SIG-M5 treated with dmso at 0.1 percent for 504 hours (cell line): ENCODE results near the gene SHISAL1.
"Not testable (repeated sequence)": the region's sequence is repeated elsewhere in the genome, so short reads cannot be mapped to it uniquely, and the experiment has no call there.

Source experiments
- DNase-seq: peaks from one replicate; lab custom pipeline; 2025; ENCODE audit not compliant: unreplicated experiment; lab: John Stamatoyannopoulos, UW

SHISAL1 gene

DNA sequence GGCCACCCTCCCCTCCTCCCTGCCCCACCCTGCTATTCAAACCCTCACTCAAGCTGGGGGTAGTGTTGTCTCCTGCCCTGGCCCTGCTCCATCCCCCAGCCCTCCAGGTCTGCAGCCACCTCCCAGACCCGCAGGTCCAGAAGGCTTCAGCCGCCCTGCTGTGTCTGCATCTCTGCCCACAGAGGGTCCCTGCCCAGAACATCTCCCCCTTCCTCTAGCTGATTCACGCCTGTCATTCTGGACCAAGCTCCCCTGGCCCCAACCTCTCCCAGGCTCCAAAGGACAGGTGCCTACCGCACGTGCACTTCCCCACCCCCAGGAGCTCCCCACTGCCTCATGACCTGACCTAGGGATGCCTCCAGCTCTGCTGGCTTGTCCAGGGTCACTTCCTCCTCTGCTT is 16.0 kb upstream of the SHISAL1 start:
- no peak for DNase-seq

GRCh38 chr22:44328326-44328725 is 15.6 kb upstream of the SHISAL1 start:
- no peak for DNase-seq

DNA sequence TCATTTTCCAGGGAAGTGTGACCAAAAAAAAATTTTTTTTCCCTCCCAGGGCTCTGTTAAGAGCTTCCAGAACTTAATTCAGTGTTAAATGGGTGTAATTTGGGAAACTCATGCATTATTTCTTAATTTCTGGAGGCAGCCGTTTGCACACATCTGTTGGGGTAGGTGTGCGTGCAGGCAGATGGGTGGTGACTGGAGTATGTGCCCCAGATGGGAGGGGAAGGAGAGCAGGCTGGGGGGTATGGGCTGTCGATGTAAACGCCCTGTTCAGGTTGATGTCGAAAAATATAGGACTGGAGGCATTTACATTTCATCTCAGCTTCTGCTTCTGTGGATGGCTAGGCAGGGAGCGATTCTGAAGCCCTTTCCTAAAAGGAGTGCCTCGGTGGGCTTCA is 13.7 kb upstream of the SHISAL1 start:
- no peak for DNase-seq

GRCh38 chr22:44325718-44326490 is 13.2 kb upstream of the SHISAL1 start:
- no peak for DNase-seq

GRCh38 chr22:44323140-44323790 is 10.5 kb upstream of the SHISAL1 start:
- not testable (repeated sequence) for DNase-seq

- DNase-seq, result no peak
Measured at GRCh38 chr22:44319685-44320084, 6.9 kb upstream of the SHISAL1 start.

DNA sequence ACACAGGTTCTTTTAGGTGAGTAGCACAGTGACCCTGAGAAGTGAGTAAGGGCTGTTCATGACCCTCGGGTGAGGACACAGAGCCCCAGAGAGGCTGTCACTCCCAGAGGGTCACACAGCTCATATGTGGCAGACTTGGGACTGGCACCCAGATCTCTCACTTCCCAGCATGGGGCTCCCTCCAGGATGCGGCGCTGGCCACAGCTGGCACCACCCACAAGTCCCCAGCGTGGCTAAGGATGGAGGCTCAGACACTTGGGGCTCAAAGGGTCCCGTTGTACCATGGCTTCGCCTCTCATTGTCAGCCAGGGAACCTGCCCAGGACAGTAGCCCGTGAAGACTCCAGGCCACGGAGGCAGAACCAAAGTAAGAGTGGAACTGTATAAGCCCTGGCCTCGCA is 6.0 kb upstream of the SHISAL1 start:
- DNase-seq, result no peak

DNA sequence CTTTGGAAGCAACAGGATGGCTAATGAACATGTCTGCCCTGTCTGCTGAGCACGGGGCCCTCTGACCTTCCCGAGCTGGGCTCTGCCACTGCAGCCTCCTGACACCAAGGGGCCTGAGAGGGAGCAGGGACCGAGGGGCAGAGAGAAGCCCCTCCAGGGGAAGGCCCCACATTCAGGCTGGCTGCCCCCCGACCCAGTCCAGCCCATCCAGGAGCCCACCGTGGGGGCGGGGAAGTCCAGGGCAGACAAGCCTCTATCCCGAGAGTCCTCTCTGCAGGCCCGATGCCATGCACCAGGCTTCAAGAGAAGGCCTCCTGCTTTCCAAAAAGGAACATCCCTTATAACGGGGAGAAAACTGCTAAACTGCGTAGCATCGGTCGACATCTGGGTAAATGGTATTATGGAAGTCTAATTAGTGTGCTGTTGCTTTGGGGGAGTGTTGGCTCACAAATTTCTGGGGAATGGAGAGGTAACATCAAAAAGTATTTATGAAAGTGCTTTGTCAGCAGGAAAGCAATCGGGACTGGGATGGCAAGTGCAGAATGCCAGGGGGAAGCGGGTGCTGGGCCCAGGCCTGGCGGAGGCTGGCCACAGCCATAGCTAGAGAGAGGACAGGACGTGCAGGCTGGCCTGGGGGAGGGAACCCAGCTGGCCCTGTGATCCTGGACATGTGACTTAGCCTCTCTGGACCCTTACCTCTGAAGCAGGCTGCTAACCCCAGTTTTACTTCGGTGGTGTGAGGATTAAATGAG is 5.3 kb upstream of the SHISAL1 start:
- DNase-seq, result no peak

DNA sequence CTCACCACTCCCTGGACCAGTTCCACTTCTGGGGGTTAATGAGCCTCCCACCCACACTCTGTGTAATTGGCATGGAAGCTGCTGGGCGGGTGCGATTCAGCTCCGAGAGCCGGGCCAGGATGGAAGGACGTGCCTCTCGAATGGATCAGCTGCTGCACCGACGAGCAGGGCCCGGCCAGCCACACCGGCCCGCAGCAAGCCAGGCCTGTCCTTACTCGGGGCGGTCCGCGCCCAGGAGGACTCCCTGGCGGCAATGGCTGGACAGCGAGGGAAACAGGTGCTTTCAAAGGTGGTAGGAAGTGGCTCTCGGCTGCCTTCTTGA is 4.3 kb upstream of the SHISAL1 start:
- DNase-seq, result no peak

- no peak for DNase-seq
Measured at GRCh38 chr22:44316393-44317122, 3.8 kb upstream of the SHISAL1 start.

GRCh38 chr22:44314425-44315067 is 1.8 kb upstream of the SHISAL1 start:
- no peak for DNase-seq

DNA sequence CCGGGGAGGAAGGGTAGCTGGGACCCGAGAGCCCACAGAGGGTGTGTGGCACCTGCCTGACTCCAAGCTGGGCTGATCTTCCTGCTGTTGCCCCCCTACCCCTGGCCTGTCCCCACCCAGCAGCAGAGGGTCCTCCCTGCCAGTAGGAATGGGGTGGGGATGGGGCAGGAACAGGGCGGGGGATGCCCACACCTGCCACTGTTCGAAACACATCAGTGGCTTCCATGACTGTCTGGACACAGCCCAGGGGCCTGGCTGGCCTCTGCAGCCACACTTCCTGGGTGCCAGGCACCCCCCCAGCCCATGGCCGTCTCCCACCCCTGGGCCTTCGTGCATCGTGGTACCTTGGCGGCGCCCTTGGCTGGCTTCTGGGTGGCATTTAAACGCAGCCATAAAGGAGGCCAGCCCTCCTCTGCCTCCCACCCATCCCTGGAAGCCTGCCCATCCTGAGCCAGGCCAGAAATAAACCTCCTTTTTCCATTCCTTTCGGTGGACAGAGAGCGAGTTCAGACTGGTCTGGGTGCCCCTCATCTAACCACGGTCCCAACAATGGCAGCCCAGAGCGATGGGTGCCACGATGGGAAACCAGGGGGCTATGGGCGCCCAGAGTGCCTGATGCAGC is 745 bp upstream of the SHISAL1 start:
- DNase-seq, result no peak

DNA sequence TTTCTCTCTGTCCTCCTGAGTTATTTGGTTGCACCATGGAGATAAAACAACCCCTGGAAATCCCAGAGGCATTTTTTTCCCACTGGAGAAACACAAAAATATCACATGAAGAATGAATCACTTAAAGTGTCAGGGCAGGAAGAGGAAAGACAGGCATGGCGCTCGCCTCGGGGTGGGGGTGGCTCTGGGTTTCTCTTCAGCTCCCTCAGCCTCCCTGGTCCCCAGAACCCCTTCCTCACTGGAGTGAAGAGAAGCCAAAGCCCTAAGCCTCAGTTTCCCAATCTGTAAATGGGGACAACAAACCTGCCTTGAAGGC is 938 bp downstream of the SHISAL1 start:
- DNase-seq, result no peak

GRCh38 chr22:44311104-44311854 is 1.5 kb downstream of the SHISAL1 start:
- no peak for DNase-seq

DNA sequence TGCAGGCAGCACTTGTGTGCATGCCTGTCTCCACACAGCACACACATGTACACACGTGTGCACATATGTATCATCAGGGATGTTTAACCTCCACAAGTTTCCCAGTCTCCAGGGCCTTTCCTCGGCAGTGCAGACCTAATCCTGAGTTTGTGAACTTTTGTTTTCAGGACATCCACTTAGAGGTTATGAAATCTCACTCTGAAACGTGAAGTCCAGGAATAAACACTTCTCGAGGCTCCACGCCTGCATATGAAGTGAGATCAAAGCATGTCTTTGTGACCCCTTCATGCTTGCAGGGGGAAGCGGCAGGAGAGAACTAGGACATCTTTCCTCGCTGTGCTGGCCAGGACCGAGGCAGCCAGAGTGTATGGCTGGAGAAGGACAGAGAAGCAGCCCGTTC is 3.1 kb downstream of the SHISAL1 start:
- no peak for DNase-seq

- DNase-seq, result peak; percentile 64
Measured at GRCh38 chr22:44309137-44309536, 3.6 kb downstream of the SHISAL1 start.

- no peak for DNase-seq
Measured at GRCh38 chr22:44307509-44308169, 5.1 kb downstream of the SHISAL1 start.

DNA sequence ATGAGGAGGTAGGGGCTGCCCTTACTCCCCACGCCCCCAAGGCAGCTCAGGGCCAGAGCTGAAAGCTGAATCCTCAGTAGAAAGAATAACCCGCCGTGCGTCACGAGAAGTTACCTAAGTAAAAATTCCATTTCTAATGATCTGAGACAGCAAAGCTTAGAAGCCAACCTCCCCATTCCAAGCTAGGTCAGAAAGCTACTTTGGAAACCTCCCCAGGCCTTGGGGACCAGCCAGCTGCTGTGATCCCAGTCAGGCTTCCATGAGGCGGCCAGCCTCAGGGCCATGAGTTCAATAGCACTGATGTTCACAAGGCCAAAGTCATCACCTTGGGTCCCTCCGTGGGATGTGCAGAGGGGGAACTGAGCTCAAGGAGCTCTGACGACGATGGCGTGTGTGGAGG is 6.9 kb downstream of the SHISAL1 start:
- DNase-seq, result no peak

DNA sequence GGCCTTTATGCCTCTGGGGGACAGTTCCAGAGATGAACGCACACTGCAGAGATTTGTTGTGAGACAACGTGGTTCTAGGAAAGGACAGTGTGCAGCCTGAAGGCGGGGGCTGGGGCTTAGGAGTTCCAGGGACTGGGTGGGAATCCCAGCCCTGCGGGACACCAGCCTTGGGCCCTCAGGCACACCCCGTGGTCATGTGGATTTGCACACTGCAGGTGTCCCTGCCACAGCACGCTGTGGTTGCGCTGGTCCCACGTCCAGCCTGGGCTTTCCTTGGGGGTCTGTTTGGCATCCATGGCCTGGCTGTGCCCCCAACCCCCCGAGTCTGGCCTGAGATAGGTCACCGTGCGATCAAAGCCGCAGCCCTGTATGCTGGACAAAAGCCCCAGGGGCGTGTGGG is 7.3 kb downstream of the SHISAL1 start:
- no peak for DNase-seq

DNA sequence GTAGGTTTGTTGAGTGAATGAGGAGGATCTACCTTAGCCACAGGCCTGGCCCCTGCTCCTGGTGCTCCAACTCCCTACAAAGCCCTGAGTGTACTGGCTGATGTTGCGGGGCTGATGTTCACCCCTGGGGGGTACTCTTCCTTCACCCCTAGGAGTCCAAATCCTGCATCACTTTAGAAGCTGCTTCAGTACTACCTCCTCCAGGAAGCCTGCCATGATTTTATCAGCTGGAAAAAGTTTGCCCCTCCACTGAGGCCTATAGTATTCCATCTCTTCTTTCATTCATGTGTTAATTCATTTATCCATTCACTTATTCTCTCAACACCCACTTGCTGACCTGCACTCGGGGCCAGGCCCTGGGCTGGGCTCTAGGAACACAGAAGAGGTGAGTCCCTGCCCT is 7.8 kb downstream of the SHISAL1 start:
- DNase-seq, result no peak
